IMR-90 (cell line): Measurements from ENCODE around the gene LARP1.

Experiments used
- POLR2A ChIP-seq: IDR thresholded peaks from 2 replicates; pipeline ENCODE4 v1.6.1; 2012; ENCODE audit warnings: mild to moderate bottlenecking, low read depth, low read length
- TF ChIP-seq, protein P1 (sequence below): conservative IDR thresholded peaks from 2 replicates; pipeline ENCODE4 v1.5.1; 2012; ENCODE audit warnings: mild to moderate bottlenecking, low read depth, low read length, improper control_type of control experiment

- TF ChIP-seq, protein P1, sequence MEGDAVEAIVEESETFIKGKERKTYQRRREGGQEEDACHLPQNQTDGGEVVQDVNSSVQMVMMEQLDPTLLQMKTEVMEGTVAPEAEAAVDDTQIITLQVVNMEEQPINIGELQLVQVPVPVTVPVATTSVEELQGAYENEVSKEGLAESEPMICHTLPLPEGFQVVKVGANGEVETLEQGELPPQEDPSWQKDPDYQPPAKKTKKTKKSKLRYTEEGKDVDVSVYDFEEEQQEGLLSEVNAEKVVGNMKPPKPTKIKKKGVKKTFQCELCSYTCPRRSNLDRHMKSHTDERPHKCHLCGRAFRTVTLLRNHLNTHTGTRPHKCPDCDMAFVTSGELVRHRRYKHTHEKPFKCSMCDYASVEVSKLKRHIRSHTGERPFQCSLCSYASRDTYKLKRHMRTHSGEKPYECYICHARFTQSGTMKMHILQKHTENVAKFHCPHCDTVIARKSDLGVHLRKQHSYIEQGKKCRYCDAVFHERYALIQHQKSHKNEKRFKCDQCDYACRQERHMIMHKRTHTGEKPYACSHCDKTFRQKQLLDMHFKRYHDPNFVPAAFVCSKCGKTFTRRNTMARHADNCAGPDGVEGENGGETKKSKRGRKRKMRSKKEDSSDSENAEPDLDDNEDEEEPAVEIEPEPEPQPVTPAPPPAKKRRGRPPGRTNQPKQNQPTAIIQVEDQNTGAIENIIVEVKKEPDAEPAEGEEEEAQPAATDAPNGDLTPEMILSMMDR: peak; percentile 92
- no peak for TF ChIP-seq POLR2A
Observed at GRCh38 chr5:154811653-154812465, 56.7 kb downstream of the LARP1 start.
